ENCODE measurements around the gene U2AF1.
"Not testable (repeated sequence)": the region's sequence is repeated elsewhere in the genome, so short reads cannot be mapped to it uniquely, and the experiment has no call there.

DNA sequence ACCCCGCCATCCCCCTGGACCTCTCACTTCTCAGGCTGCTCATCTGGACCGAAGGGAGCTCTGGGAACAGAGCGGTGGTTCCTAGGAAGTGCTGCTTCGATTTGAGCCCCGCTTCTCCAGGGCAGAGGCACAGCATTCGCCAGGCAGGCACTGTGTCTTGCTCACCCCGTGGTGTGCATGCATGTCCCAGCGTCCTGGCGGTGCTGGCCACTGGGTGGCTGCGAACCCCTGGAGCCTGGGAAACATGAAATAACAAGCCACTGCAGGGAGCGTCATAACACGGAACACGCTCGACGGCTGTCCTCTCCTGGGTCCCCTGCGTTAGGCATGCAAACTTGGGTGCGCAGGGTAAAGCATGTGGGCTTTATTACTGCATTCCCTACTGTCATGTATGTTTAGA is 17.9 kb downstream of the U2AF1 start:
- TF ChIP-seq, protein P1, sequence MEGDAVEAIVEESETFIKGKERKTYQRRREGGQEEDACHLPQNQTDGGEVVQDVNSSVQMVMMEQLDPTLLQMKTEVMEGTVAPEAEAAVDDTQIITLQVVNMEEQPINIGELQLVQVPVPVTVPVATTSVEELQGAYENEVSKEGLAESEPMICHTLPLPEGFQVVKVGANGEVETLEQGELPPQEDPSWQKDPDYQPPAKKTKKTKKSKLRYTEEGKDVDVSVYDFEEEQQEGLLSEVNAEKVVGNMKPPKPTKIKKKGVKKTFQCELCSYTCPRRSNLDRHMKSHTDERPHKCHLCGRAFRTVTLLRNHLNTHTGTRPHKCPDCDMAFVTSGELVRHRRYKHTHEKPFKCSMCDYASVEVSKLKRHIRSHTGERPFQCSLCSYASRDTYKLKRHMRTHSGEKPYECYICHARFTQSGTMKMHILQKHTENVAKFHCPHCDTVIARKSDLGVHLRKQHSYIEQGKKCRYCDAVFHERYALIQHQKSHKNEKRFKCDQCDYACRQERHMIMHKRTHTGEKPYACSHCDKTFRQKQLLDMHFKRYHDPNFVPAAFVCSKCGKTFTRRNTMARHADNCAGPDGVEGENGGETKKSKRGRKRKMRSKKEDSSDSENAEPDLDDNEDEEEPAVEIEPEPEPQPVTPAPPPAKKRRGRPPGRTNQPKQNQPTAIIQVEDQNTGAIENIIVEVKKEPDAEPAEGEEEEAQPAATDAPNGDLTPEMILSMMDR (conservative IDR thresholded peaks at IDR 0.05; ENCODE audit: low read depth, low read length), result not testable (repeated sequence)
- TF ChIP-seq EZH2 (IDR thresholded peaks at IDR 0.05; ENCODE audit: low read length, unreplicated experiment), result not testable (repeated sequence)
